Transverse colon (tissue), 4 donors: ENCODE measurements around the gene ZBTB5. TPM values are rescaled to one million over a fixed set of nuclear protein-coding genes. Genes with fewer than 3 reads are reported as not detected.
"Not testable (repeated sequence)": the region's sequence is repeated elsewhere in the genome, so short reads cannot be mapped to it uniquely, and the experiment has no call there.

Experiments
- DNase-seq: peaks from one replicate; pipeline ENCODE4 v3.0.0-alpha.2; 2019
- H3K27ac ChIP-seq, 4 donors: fragments of 200-600 bp; sonication (generic); 2 replicates each; pipeline ENCODE4 v1.5.1; 2016 to 2018; ENCODE audit warnings: inconsistent platforms in 4 of 4
- H3K27me3 ChIP-seq: fragments of 200-600 bp; sonication (generic); 2 replicates; pipeline ENCODE4 v1.5.1; 2017; ENCODE audit warnings: inconsistent platforms
- H3K36me3 ChIP-seq, 4 donors: fragments of 200-600 bp; sonication (generic); 2 replicates each; pipeline ENCODE4 v1.5.1; 2017 to 2019; ENCODE audit warnings: inconsistent platforms in 4 of 4
- H3K4me1 ChIP-seq, 4 donors: fragments of 200-600 bp; sonication (generic); 2 replicates each; pipeline ENCODE4 v1.5.1; 2017 to 2020; ENCODE audit warnings: inconsistent platforms in 4 of 4
- H3K4me3 ChIP-seq, 4 donors: fragments of 200-600 bp; sonication (generic); 1 replicate in 1 of 4; 2 replicates in 3 of 4; pipeline versions ENCODE4 v1.5.1 to v1.6.1; 2017 to 2019; ENCODE audit warnings: inconsistent platforms in 4 of 4
- H3K9me3 ChIP-seq, 2 donors: fragments of 200-600 bp; sonication (generic); 2 replicates each; pipeline ENCODE4 v1.5.1; 2017 to 2019; ENCODE audit warnings: inconsistent platforms in 2 of 2
- CTCF ChIP-seq, 5 experiments: fragments of 200-600 bp in 3 of 5; fragments of 450-650 bp in 2 of 5; sonication (generic) in 3 of 5; IDR thresholded peaks; 1 replicate in 2 of 5; 2 replicates in 3 of 5; pipeline ENCODE4 v1.5.1; 2016 to 2017; ENCODE audit warnings: antibody characterized with exemption in 5 of 5, inconsistent platforms in 3 of 5, mild to moderate bottlenecking in 2 of 5, moderate library complexity in 1 of 5
- EP300 ChIP-seq: sonication (generic); formaldehyde crosslinking; IDR thresholded peaks from one replicate; pipeline ENCODE4 v1.6.1; 2017; ENCODE audit warnings: antibody characterized with exemption, low read depth
- POLR2A ChIP-seq: fragments of 450-650 bp; IDR thresholded peaks from one replicate; pipeline ENCODE4 v1.6.1; 2016; ENCODE audit warnings: antibody characterized with exemption, mild to moderate bottlenecking, moderate library complexity
- POLR2AphosphoS5 ChIP-seq, 3 donors: sonication (generic); formaldehyde crosslinking; IDR thresholded peaks; one replicate each; pipeline ENCODE4 v1.6.1; 2016; ENCODE audit warnings: antibody characterized with exemption in 3 of 3
- WGBS, 2 donors: methylation state at CpG; one replicate each; pipeline ENCODE4 v1.1.5; 2018; ENCODE audit warnings: low coverage in 1 of 2; 5-methylcytosine and 5-hydroxymethylcytosine counted together
- in situ Hi-C, 4 donors: fragments of 200-750 bp; cut with MboI; loops; one replicate each; pipeline versions ENCODE4 v1.15.0 to v1.15.1; 2017; ENCODE audit warnings: low sequenced_read_pairs in 3 of 4, low pct_ligation_motif_present in 1 of 4, low pct_unique_long_range_greater_than_20kb in 1 of 4
- intact Hi-C: fragments of 100-400 bp; cut with DNase I; formaldehyde crosslinking; loops from one replicate; pipeline ENCODE4 v1.15.1; 2023; ENCODE audit warnings: low total_unique reads
- total RNA-seq, 4 donors: library from RNA; depleted of rRNA; stranded (reverse); fragments of >200 nt; gene quantifications; one replicate each; pipeline ENCODE4 v1.1.0, GENCODE V29; 2016

Gene ZBTB5
- total RNA-seq, 4 donors from 2014 or later, result 3.2 to 14.6 (median 12.8) TPM

DNA sequence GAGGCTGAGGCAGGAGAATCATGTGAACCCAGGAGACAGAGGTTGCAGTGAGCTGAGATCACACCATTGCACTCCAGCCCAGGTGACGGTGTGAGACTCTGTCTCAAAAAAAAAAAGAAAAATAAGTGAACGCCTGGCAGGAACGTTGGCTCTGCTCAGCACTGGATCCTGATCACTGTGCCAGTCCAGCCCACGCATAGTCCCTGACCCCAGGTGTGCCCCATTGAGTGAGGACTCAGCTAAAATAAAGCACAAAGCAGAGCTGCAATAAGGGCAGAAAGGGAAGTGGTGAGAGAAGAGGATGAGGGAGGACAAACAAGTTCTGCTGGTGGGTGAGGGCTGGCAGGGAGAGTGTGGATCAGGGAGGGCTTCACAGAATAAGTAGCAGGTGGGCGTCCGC is 38.4 kb downstream of the ZBTB5 start:
- Histone ChIP-seq H3K4me3 (no peak overlapping the region), H3K27ac (no peak overlapping the region), H3K27me3 (no peaks in the 10 kb centered on the region), H3K36me3 (peaks cover 0 to 21% (median 6%) of the 10 kb centered on the region in 4 donors), H3K9me3 (no peaks in the 10 kb centered on the region), H3K4me1 (peaks cover 10 to 26% (median 22%) of the 10 kb centered on the region in 4 donors)
- WGBS, 2 donors, result 87 to 91% methylated on average over 5 to 6 of the region's 6 CpGs
- TF ChIP-seq EP300 (no peak), CTCF (IDR thresholded peaks at IDR 0.05) (no peak), POLR2AphosphoS5 (IDR thresholded peaks at IDR 0.05) (no peak)
- intact Hi-C loops, result no loop called here
- no peak for DNase-seq
- in situ Hi-C loops, result no loop called here

- H3K9me3 ChIP-seq, H3K4me3 ChIP-seq, DNase-seq, intact Hi-C loops, H3K27ac ChIP-seq, in situ Hi-C loops, H3K27me3 ChIP-seq: not testable (repeated sequence)
- WGBS, 2 donors, result 89 to 96% methylated on average over 7 to 15 of the region's 15 CpGs
- Histone ChIP-seq H3K36me3 (peaks cover 0 to 21% (median 6%) of the 10 kb centered on the region in 4 donors), H3K4me1 (peaks cover 10 to 28% (median 23%) of the 10 kb centered on the region in 4 donors)
These were observed 38.8 kb downstream of the ZBTB5 start for GRCh38 chr9:37426431-37426830.

GRCh38 chr9:37425298-37425752 is 39.9 kb downstream of the ZBTB5 start:
- no peak overlapping the region for H3K27ac ChIP-seq
- WGBS, 2 donors, result 84% methylated on average over 11 of the region's 11 CpGs; no CpG with 5 or more reads in 1 of the 2 donors
- no peak for TF ChIP-seq POLR2AphosphoS5 (IDR thresholded peaks at IDR 0.05)
- no peak for TF ChIP-seq CTCF (IDR thresholded peaks at IDR 0.05)
- TF ChIP-seq POLR2A, result no peak
- no peak for TF ChIP-seq EP300
- intact Hi-C loops (loop anchor here (2.0 kb wide), 1 partner anchor 37 kb away; no protein-coding TSS in a partner anchor), in situ Hi-C loops (no loop called here)
- peaks cover 0 to 21% (median 6%) of the 10 kb centered on the region in 4 donors for H3K36me3 ChIP-seq
- no peak for DNase-seq
- no peaks in the 10 kb centered on the region for H3K9me3 ChIP-seq
- no peaks in the 10 kb centered on the region for H3K27me3 ChIP-seq
- H3K4me1 ChIP-seq, result peaks cover 10 to 28% (median 23%) of the 10 kb centered on the region in 4 donors
- H3K4me3 ChIP-seq, result no peak overlapping the region

- Histone ChIP-seq H3K36me3 (peaks cover 0 to 21% (median 6%) of the 10 kb centered on the region in 4 donors), H3K9me3 (no peaks in the 10 kb centered on the region), H3K4me1 (peaks cover 10 to 28% (median 23%) of the 10 kb centered on the region in 4 donors), H3K4me3 (no peak overlapping the region), H3K27me3 (no peaks in the 10 kb centered on the region), H3K27ac (no peak overlapping the region)
- intact Hi-C loops, result loop anchor here (2.0 kb wide), 1 partner anchor 38 kb away; no protein-coding TSS in a partner anchor
- in situ Hi-C loops, result no loop called here
- 89% methylated on average over 14 of the region's 18 CpGs; no CpG with 5 or more reads in 1 of the 2 donors for WGBS, 2 donors
- TF ChIP-seq CTCF (IDR thresholded peaks at IDR 0.05) (no peak), POLR2AphosphoS5 (IDR thresholded peaks at IDR 0.05) (no peak), POLR2A (no peak), EP300 (no peak)
- no peak for DNase-seq
These were observed 40.5 kb downstream of the ZBTB5 start for GRCh38 chr9:37424686-37425297.
